HepG2 (cell line): ENCODE results near the gene ATP7B. TPM values are rescaled to one million over a fixed set of nuclear protein-coding genes. Genes with fewer than 3 reads are reported as not detected.

Experiments used
- ATAC-seq: fragments of 200-7000 bp; cut with Tn5 transposase; 3 replicates; pipeline ENCODE4 v1.9.1; 2020; ENCODE audit warnings: mild to moderate bottlenecking, moderate library complexity
- BruUV-seq: library from RNA; stranded (reverse); fragments of 400-500 nt; replicated peaks from 2 replicates; lab custom pipeline; 2021; lab: Mats Ljungman, UMichigan
- CTCF ChIA-PET: fragments of 300-600 bp; formaldehyde crosslinking; extraction: SDS; loops from one replicate; lab custom pipeline; 2021; ENCODE audit warnings: low total read pairs, inconsistent platforms, low intra/inter-chr PET ratio; lab: Yijun Ruan, JAX
- POLR2A ChIA-PET: fragments of 350-600 bp; sonication (Branson Sonifier 250); formaldehyde crosslinking; loops from one replicate; lab custom pipeline; 2020; ENCODE audit warnings: antibody characterized with exemption, inconsistent platforms; lab: Yijun Ruan, JAX
- DNase-seq: peaks from one replicate; pipeline ENCODE4 v3.0.0-alpha.2; 2015; ENCODE audit warnings: low spot score
- FAIRE-seq: peaks from 3 replicates; lab custom pipeline; 2011; peaks lifted over from hg19 to GRCh38; lab: Jason Lieb, UNC
- H2AFZ ChIP-seq: one replicate; pipeline ENCODE4 v1.6.1; 2011; ENCODE audit warnings: low read length, inconsistent platforms
- H3K27ac ChIP-seq: fragments of 300-600 bp; 3 replicates; pipeline ENCODE4 v1.8.0; 2011; ENCODE audit warnings: mixed run types, mild to moderate bottlenecking, mixed read lengths, low read length, inconsistent platforms; ENCODE audit not compliant: insufficient read depth; ENCODE audit errors: extremely low read length
- H3K27me3 ChIP-seq, 2 experiments: fragments of 200-600 bp in 1 of 2; 2 replicates in 1 of 2; 3 replicates in 1 of 2; pipeline versions ENCODE4 v1.6.0 to v1.8.0; 2011; ENCODE audit warnings: low read length in 2 of 2, mild to moderate bottlenecking in 2 of 2, moderate library complexity in 2 of 2, inconsistent platforms in 1 of 2; ENCODE audit not compliant: insufficient read depth in 2 of 2, control insufficient read depth in 1 of 2
- H3K36me3 ChIP-seq, 2 experiments: fragments of 200-600 bp in 1 of 2; replicated peaks in 1 of 2; 2 replicates in 1 of 2; 3 replicates in 1 of 2; pipeline versions ENCODE4 v1.5.1 to v1.8.0; 2011; ENCODE audit warnings: low read length in 2 of 2, inconsistent platforms in 1 of 2; ENCODE audit not compliant: insufficient read depth in 2 of 2, control insufficient read depth in 1 of 2
- H3K4me1 ChIP-seq: 2 replicates; pipeline ENCODE4 v1.5.1; 2012; ENCODE audit warnings: low read length, inconsistent platforms; ENCODE audit not compliant: insufficient read depth
- H3K4me2 ChIP-seq: 2 replicates; pipeline ENCODE4 v1.6.0; 2011; ENCODE audit warnings: low read depth, low read length, inconsistent platforms
- H3K4me3 ChIP-seq, 3 experiments: fragments of 200-600 bp in 1 of 3; sonication (generic), shearing (Covaris generic) in 1 of 3; replicated peaks in 1 of 3; 2 replicates each; pipeline ENCODE4 v1.5.1; 2011 to 2016; ENCODE audit warnings: low read length in 3 of 3, inconsistent platforms in 2 of 3, low read depth in 2 of 3, mild to moderate bottlenecking in 2 of 3, control low read depth in 1 of 3, mixed read lengths in 1 of 3; ENCODE audit not compliant: insufficient read depth in 1 of 3
- H3K79me2 ChIP-seq: one replicate; pipeline ENCODE4 v1.6.1; 2011; ENCODE audit warnings: low read length, inconsistent platforms; ENCODE audit not compliant: insufficient read depth
- H3K9ac ChIP-seq: 2 replicates; pipeline ENCODE4 v1.6.0; 2011; ENCODE audit warnings: mild to moderate bottlenecking, low read depth, low read length, inconsistent platforms; ENCODE audit not compliant: insufficient read depth
- H3K9me3 ChIP-seq: 2 replicates; pipeline ENCODE4 v1.5.1; 2012; ENCODE audit warnings: mild to moderate bottlenecking, low read length
- H4K20me1 ChIP-seq: 2 replicates; pipeline ENCODE4 v1.6.0; 2011; ENCODE audit warnings: inconsistent platforms, mild to moderate bottlenecking, low read length, moderate library complexity; ENCODE audit not compliant: insufficient read depth
- HNRNPLL ChIP-seq: fragments of 200-400 bp; formaldehyde crosslinking; IDR thresholded peaks from 2 replicates; pipeline ENCODE4 v1.6.1; 2017; ENCODE audit warnings: mild to moderate bottlenecking, low read depth, low read length; ENCODE audit not compliant: poor library complexity, severe bottlenecking
- KDM5A ChIP-seq: fragments of 200-600 bp; sonication (generic); IDR thresholded peaks from 2 replicates; pipeline ENCODE4 v1.7.0; 2018; ENCODE audit warnings: antibody characterized with exemption, mild to moderate bottlenecking, low read length, borderline replicate concordance
- SALL2 ChIP-seq: sonication (generic); formaldehyde crosslinking; IDR thresholded peaks from 2 replicates; pipeline ENCODE4 v1.8.1; 2023; ENCODE audit warnings: mild to moderate bottlenecking, missing genetic modification reagents, inconsistent platforms
- SIN3B ChIP-seq: fragments of 150-350 bp; IDR thresholded peaks from 2 replicates; pipeline ENCODE4 v1.6.1; 2014; ENCODE audit warnings: low read length
- ZNF484 ChIP-seq: sonication (generic); formaldehyde crosslinking; IDR thresholded peaks from 2 replicates; pipeline ENCODE4 v1.5.1; 2020; ENCODE audit warnings: mild to moderate bottlenecking, low read depth, missing genetic modification reagents, borderline replicate concordance
- ZNF678 ChIP-seq: sonication (generic); formaldehyde crosslinking; IDR thresholded peaks from 2 replicates; pipeline ENCODE4 v1.4.0; 2020; ENCODE audit warnings: mild to moderate bottlenecking, missing genetic modification reagents
- WGBS: methylation state at CpG from one replicate; pipeline ENCODE4 v1.1.6; 2017; ENCODE audit warnings: low lambda C conversion rate; 5-methylcytosine and 5-hydroxymethylcytosine counted together
- in situ Hi-C: cut with HindIII; loops from 2 replicates; pipeline ENCODE4 v1.10.0; 2017; ENCODE audit warnings: low pct_unique_long_range_greater_than_20kb; ENCODE audit not compliant: extremely low pct_ligation_motif_present
- intact Hi-C: fragments of 100-400 bp; cut with micrococcal nuclease; formaldehyde crosslinking; loops from one replicate; pipeline ENCODE4 v1.10.0; 2022; ENCODE audit not compliant: unreplicated experiment
- polyA plus RNA-seq, 8 experiments: library from polyadenylated mRNA; depleted of rRNA in 3 of 8; stranded (reverse) in 7 of 8; unstranded in 1 of 8; fragments of >200 nt; fragmentation: Illumina TruSeq in 4 of 8; extraction: Trizol in 4 of 8; gene quantifications; 2 replicates each; pipeline versions ENCODE4 v1.2.1 to v1.2.3, GENCODE V29; 2011 to 2016; ENCODE audit warnings: low read depth in 4 of 8, missing spikeins in 1 of 8, mixed read lengths in 1 of 8; ENCODE audit not compliant: insufficient read depth in 1 of 8
- total RNA-seq, 5 experiments: library from RNA; depleted of rRNA; stranded (reverse); fragments of >200 nt; fragmentation: Illumina TruSeq; extraction: Trizol; gene quantifications; 2 replicates each; pipeline ENCODE4 v1.2.3, GENCODE V29; 2016; ENCODE audit warnings: low read depth in 1 of 5
- TF ChIP-seq, protein P1 (sequence below): sonication (generic); formaldehyde crosslinking; IDR thresholded peaks from 2 replicates; pipeline ENCODE4 v1.4.0; 2020; ENCODE audit warnings: missing genetic modification reagents

ATP7B gene
- total and polyA plus RNA-seq, 2 of the 13 experiments (the other 11 are each of a cell fraction or from before 2014, with no cell fraction given) = 31.8 to 57.4 TPM

DNA sequence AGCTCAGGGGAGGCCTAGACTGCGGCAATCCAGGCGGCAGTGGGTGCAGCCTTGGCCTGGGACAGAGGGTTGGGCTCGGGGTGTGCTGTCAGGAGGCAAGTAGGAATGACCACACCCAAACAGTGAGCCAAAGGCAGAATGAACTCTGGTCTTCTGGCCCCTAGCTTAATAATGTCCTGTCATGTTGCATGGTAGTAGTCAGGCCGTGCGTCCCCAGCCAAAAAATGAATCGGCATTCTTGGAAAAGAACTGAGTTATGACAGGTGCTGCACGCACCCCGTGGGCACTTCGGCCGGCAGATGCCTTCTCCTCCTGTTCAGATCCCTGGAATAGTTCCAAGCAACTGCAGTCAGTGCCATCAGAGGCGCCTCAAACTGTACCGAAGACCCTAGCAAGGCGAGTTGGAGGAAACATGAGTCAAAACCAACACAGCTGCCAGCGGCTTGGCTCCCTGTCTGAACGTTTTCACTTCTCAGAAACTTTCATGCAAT lies 55.9 kb downstream of the ATP7B start:
- Histone ChIP-seq H3K79me2 (no peaks in the 10 kb centered on the region), H3K27ac (no peak overlapping the region), H3K27me3 (no peaks in the 10 kb centered on the region), H3K36me3 (peaks cover 37 to 90% of the 10 kb centered on the region in 2 experiments), H3K4me2 (no peak overlapping the region), H3K9me3 (no peaks in the 10 kb centered on the region), H2AFZ (no peak overlapping the region), H3K4me3 (no peak overlapping the region), H4K20me1 (no peaks in the 10 kb centered on the region), H3K4me1 (peaks cover 10% of the 10 kb centered on the region), H3K9ac (no peak overlapping the region)
- FAIRE-seq = no peak
- POLR2A ChIA-PET = no interaction called here
- ATAC-seq = 0 out of 3 replicates have a peak, but pooled peaks have one; percentile 15
- DNase-seq = no peak
- CTCF ChIA-PET = no interaction called here
- WGBS = 97% methylated on average over 13 of the region's 15 CpGs
- BruUV-seq = no TSS peak
- no peak for TF ChIP-seq ZNF678 (CRISPR knock-in tag)
- no peak for TF ChIP-seq HNRNPLL
- TF ChIP-seq SIN3B = no peak
- TF ChIP-seq KDM5A = no peak
- TF ChIP-seq SALL2 (CRISPR knock-in tag) = no peak
- TF ChIP-seq ZNF484 = no peak
- TF ChIP-seq, protein P1, sequence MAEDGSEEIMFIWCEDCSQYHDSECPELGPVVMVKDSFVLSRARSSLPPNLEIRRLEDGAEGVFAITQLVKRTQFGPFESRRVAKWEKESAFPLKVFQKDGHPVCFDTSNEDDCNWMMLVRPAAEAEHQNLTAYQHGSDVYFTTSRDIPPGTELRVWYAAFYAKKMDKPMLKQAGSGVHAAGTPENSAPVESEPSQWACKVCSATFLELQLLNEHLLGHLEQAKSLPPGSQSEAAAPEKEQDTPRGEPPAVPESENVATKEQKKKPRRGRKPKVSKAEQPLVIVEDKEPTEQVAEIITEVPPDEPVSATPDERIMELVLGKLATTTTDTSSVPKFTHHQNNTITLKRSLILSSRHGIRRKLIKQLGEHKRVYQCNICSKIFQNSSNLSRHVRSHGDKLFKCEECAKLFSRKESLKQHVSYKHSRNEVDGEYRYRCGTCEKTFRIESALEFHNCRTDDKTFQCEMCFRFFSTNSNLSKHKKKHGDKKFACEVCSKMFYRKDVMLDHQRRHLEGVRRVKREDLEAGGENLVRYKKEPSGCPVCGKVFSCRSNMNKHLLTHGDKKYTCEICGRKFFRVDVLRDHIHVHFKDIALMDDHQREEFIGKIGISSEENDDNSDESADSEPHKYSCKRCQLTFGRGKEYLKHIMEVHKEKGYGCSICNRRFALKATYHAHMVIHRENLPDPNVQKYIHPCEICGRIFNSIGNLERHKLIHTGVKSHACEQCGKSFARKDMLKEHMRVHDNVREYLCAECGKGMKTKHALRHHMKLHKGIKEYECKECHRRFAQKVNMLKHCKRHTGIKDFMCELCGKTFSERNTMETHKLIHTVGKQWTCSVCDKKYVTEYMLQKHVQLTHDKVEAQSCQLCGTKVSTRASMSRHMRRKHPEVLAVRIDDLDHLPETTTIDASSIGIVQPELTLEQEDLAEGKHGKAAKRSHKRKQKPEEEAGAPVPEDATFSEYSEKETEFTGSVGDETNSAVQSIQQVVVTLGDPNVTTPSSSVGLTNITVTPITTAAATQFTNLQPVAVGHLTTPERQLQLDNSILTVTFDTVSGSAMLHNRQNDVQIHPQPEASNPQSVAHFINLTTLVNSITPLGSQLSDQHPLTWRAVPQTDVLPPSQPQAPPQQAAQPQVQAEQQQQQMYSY (CRISPR knock-in tag) = no peak
- intact Hi-C loops (loop anchor here (5.0 kb wide), 1 partner anchor 172 kb away; the partner anchor contains the start of gene NEK5), in situ Hi-C loops (no loop called here)
